Inferior parietal cortex (tissue), 1 donor: Measurements from ENCODE around the gene SERPINB12.

Experiments
- DNase-seq: peaks from one replicate; pipeline ENCODE4 v3.0.0-alpha.2; 2016; ENCODE audit errors: extremely low spot score

The SERPINB12 gene

GRCh38 chr18:63603355-63603754, 61.2 kb downstream of the SERPINB12 start:
- DNase-seq, result no peak

- DNase-seq, result no peak
Measured at GRCh38 chr18:63603772-63604171, 61.6 kb downstream of the SERPINB12 start.

GRCh38 chr18:63604791-63605567, 62.8 kb downstream of the SERPINB12 start:
- no peak for DNase-seq

GRCh38 chr18:63606526-63606925, 64.4 kb downstream of the SERPINB12 start:
- no peak for DNase-seq

GRCh38 chr18:63613420-63613819, 71.3 kb downstream of the SERPINB12 start:
- no peak for DNase-seq

GRCh38 chr18:63617049-63617914, 75.1 kb downstream of the SERPINB12 start:
- no peak for DNase-seq

- DNase-seq, result no peak
Measured at GRCh38 chr18:63617915-63618234, 75.7 kb downstream of the SERPINB12 start.
